IMR-90 (cell line): Measurements from ENCODE around the gene CCDC92. TPM values are rescaled to one million over a fixed set of nuclear protein-coding genes. Genes with fewer than 3 reads are reported as not detected.

Experiments used
- ATAC-seq: fragments of 200-7000 bp; cut with Tn5 transposase; 2 replicates; pipeline ENCODE4 v1.9.1; 2020; ENCODE audit warnings: low read depth, mild to moderate bottlenecking, moderate library complexity
- BruUV-seq: library from RNA; stranded (reverse); fragments of 400-500 nt; replicated peaks from 2 replicates; lab custom pipeline; 2021; lab: Mats Ljungman, UMichigan
- CTCF ChIA-PET: fragments of 300-600 bp; formaldehyde crosslinking; extraction: SDS; loops from one replicate; lab custom pipeline; 2021; ENCODE audit warnings: antibody characterized with exemption; lab: Yijun Ruan, JAX
- POLR2A ChIA-PET: fragments of 300-600 bp; sonication (Branson Sonifier 250); formaldehyde crosslinking; loops from one replicate; lab custom pipeline; 2022; ENCODE audit warnings: antibody characterized with exemption; ENCODE audit not compliant: unreplicated experiment; lab: Charles Lee
- DNase-seq: peaks from one replicate; pipeline ENCODE4 v3.0.0; 2013
- H2AFZ ChIP-seq: replicated peaks from 2 replicates; pipeline ENCODE3; 2013; ENCODE audit warnings: low read length, mild to moderate bottlenecking; ENCODE audit not compliant: poor library complexity
- H2AK5ac ChIP-seq: 2 replicates; pipeline ENCODE4 v1.6.1; 2013; ENCODE audit warnings: low read depth, low read length, inconsistent platforms
- H2AK9ac ChIP-seq: replicated peaks from 2 replicates; pipeline ENCODE3; 2013; ENCODE audit warnings: mild to moderate bottlenecking, low read depth, low read length, moderate library complexity; ENCODE audit not compliant: poor library complexity
- H2BK120ac ChIP-seq: 2 replicates; pipeline ENCODE4 v1.6.1; 2013; ENCODE audit warnings: low read depth, low read length, inconsistent platforms
- H2BK15ac ChIP-seq: 3 replicates; pipeline ENCODE4 v1.6.1; 2013; ENCODE audit warnings: low read depth, low read length, inconsistent platforms
- H2BK20ac ChIP-seq: 2 replicates; pipeline ENCODE4 v1.6.1; 2013; ENCODE audit warnings: low read depth, mild to moderate bottlenecking, inconsistent platforms, low read length, moderate library complexity
- H2BK5ac ChIP-seq: 2 replicates; pipeline ENCODE4 v1.6.1; 2013; ENCODE audit warnings: mild to moderate bottlenecking, low read depth, low read length, inconsistent platforms; ENCODE audit not compliant: poor library complexity, severe bottlenecking
- H3K14ac ChIP-seq: replicated peaks from 2 replicates; pipeline ENCODE4 v1.6.1; 2013; ENCODE audit warnings: low read depth, low read length, inconsistent platforms
- H3K18ac ChIP-seq: 2 replicates; pipeline ENCODE4 v1.6.1; 2013; ENCODE audit warnings: low read depth, low read length, control low read depth
- H3K23ac ChIP-seq: 2 replicates; pipeline ENCODE4 v1.6.1; 2013; ENCODE audit warnings: low read depth, low read length, inconsistent platforms
- H3K27ac ChIP-seq: 2 replicates; pipeline ENCODE4 v1.5.1; 2013; ENCODE audit warnings: mild to moderate bottlenecking, control low read depth, low read length; ENCODE audit not compliant: insufficient read depth
- H3K27me3 ChIP-seq: 2 replicates; pipeline ENCODE4 v1.6.1; 2013; ENCODE audit warnings: low read length; ENCODE audit not compliant: control insufficient read depth, insufficient read depth
- H3K36me3 ChIP-seq: 2 replicates; pipeline ENCODE4 v1.6.1; 2013; ENCODE audit warnings: low read length, mixed read lengths; ENCODE audit not compliant: control insufficient read depth, insufficient read depth
- H3K4ac ChIP-seq: 2 replicates; pipeline ENCODE4 v1.6.1; 2013; ENCODE audit warnings: low read depth, low read length, inconsistent platforms
- H3K4me1 ChIP-seq: 2 replicates; pipeline ENCODE4 v1.6.1; 2013; ENCODE audit warnings: low read length, mixed read lengths; ENCODE audit not compliant: control insufficient read depth, insufficient read depth
- H3K4me2 ChIP-seq: 2 replicates; pipeline ENCODE4 v1.6.1; 2013; ENCODE audit warnings: low read depth, mild to moderate bottlenecking, control low read depth, low read length, moderate library complexity
- H3K4me3 ChIP-seq: 2 replicates; pipeline ENCODE4 v1.5.1; 2013; ENCODE audit warnings: low read depth, mild to moderate bottlenecking, control low read depth, low read length, moderate library complexity; ENCODE audit not compliant: insufficient read depth
- H3K56ac ChIP-seq: 2 replicates; pipeline ENCODE4 v1.6.1; 2013; ENCODE audit warnings: low read length, inconsistent platforms; ENCODE audit not compliant: insufficient read depth; ENCODE audit errors: extremely low read depth
- H3K79me1 ChIP-seq, 2 experiments: 2 replicates each; pipeline ENCODE4 v1.6.1; 2013; ENCODE audit warnings: low read length in 2 of 2, inconsistent platforms in 1 of 2, low read depth in 1 of 2
- H3K9ac ChIP-seq: 2 replicates; pipeline ENCODE4 v1.6.1; 2013; ENCODE audit warnings: low read depth, low read length, control low read depth
- H3K9me1 ChIP-seq: 2 replicates; pipeline ENCODE4 v1.6.1; 2013; ENCODE audit warnings: low read length, inconsistent platforms; ENCODE audit not compliant: insufficient read depth
- H3K9me3 ChIP-seq: 2 replicates; pipeline ENCODE4 v1.6.1; 2013; ENCODE audit warnings: low read length; ENCODE audit not compliant: control insufficient read depth, insufficient read depth
- H4K20me1 ChIP-seq: 2 replicates; pipeline ENCODE4 v1.6.1; 2013; ENCODE audit warnings: low read length, inconsistent platforms; ENCODE audit not compliant: insufficient read depth
- H4K5ac ChIP-seq: 2 replicates; pipeline ENCODE4 v1.6.1; 2013; ENCODE audit warnings: mild to moderate bottlenecking, low read depth, low read length, control low read depth
- H4K8ac ChIP-seq, 2 experiments: 2 replicates each; pipeline ENCODE4 v1.6.1; 2013; ENCODE audit warnings: low read depth in 2 of 2, low read length in 2 of 2, control low read depth in 1 of 2, inconsistent platforms in 1 of 2
- H4K91ac ChIP-seq: 2 replicates; pipeline ENCODE4 v1.6.1; 2013; ENCODE audit warnings: low read depth, low read length, inconsistent platforms; ENCODE audit not compliant: insufficient read depth
- BHLHE40 ChIP-seq: fragments of 150-350 bp; IDR thresholded peaks from 2 replicates; pipeline ENCODE4 v1.6.1; 2016; ENCODE audit warnings: mild to moderate bottlenecking, low read depth, low read length
- CEBPB ChIP-seq: IDR thresholded peaks from 2 replicates; pipeline ENCODE4 v1.6.1; 2012; ENCODE audit warnings: low read depth, low read length, improper control_type of control experiment
- CHD1 ChIP-seq: IDR thresholded peaks from 2 replicates; pipeline ENCODE4 v1.6.1; 2012; ENCODE audit warnings: low read depth, low read length, improper control_type of control experiment
- FOS ChIP-seq: fragments of 150-350 bp; IDR thresholded peaks from 2 replicates; pipeline ENCODE4 v1.6.1; 2016; ENCODE audit warnings: low read depth, low read length
- MAFK ChIP-seq: IDR thresholded peaks from 2 replicates; pipeline ENCODE4 v1.6.1; 2012; ENCODE audit warnings: low read depth, low read length, improper control_type of control experiment
- MAZ ChIP-seq: IDR thresholded peaks from 2 replicates; pipeline ENCODE4 v1.6.1; 2012; ENCODE audit warnings: low read depth, mild to moderate bottlenecking, low read length, improper control_type of control experiment, moderate library complexity, borderline replicate concordance
- MXI1 ChIP-seq: IDR thresholded peaks from 2 replicates; pipeline ENCODE4 v1.6.1; 2012; ENCODE audit warnings: low read depth, mild to moderate bottlenecking, low read length, moderate library complexity, borderline replicate concordance
- NFE2L2 ChIP-seq: fragments of 150-350 bp; IDR thresholded peaks from 2 replicates; pipeline ENCODE4 v1.6.1; 2016; ENCODE audit warnings: low read depth, mild to moderate bottlenecking, low read length
- POLR2A ChIP-seq: IDR thresholded peaks from 2 replicates; pipeline ENCODE4 v1.6.1; 2012; ENCODE audit warnings: mild to moderate bottlenecking, low read depth, low read length
- RAD21 ChIP-seq: IDR thresholded peaks from 2 replicates; pipeline ENCODE4 v1.6.1; 2012; ENCODE audit warnings: low read length, improper control_type of control experiment
- RCOR1 ChIP-seq: IDR thresholded peaks from 2 replicates; pipeline ENCODE4 v1.6.1; 2012; ENCODE audit warnings: mild to moderate bottlenecking, low read length, improper control_type of control experiment; ENCODE audit not compliant: insufficient replicate concordance
- RFX5 ChIP-seq: IDR thresholded peaks from 2 replicates; pipeline ENCODE4 v1.8.0; 2012; ENCODE audit warnings: low read depth, mild to moderate bottlenecking, low read length, moderate library complexity
- SMC3 ChIP-seq: fragments of 150-350 bp; IDR thresholded peaks from 2 replicates; pipeline ENCODE4 v1.6.1; 2016; ENCODE audit warnings: low read depth, mild to moderate bottlenecking, antibody characterized with exemption, low read length, moderate library complexity
- WGBS, 2 experiments: methylation state at CpG; one replicate each; pipeline versions ENCODE4 v1.1.5 to v1.1.7; 2013; ENCODE audit warnings: missing lambda C conversion rate in 2 of 2; ENCODE audit not compliant: insufficient read length in 1 of 2; ENCODE audit errors: extremely low coverage in 2 of 2; 5-methylcytosine and 5-hydroxymethylcytosine counted together
- dilution Hi-C: fragments of 300-500 bp; cut with HindIII; formaldehyde crosslinking; loops from one replicate; pipeline ENCODE4 v1.14.3; 2018; ENCODE audit warnings: low sequenced_read_pairs; ENCODE audit not compliant: unreplicated experiment
- in situ Hi-C: fragments of 300-500 bp; cut with MboI; formaldehyde crosslinking; loops from 3 replicates; pipeline ENCODE4 v1.14.3; 2019; ENCODE audit warnings: low sequenced_read_pairs, inconsistent platforms, mixed read lengths
- intact Hi-C: fragments of 100-400 bp; cut with micrococcal nuclease; formaldehyde crosslinking; loops from 2 replicates; pipeline ENCODE4 v1.10.0; 2022
- polyA plus RNA-seq, 3 experiments: library from polyadenylated mRNA; depleted of rRNA; stranded (reverse); fragments of >200 nt; gene quantifications; 2 replicates each; pipeline ENCODE4 v1.2.3, GENCODE V29; 2012; ENCODE audit warnings: low replicate concordance in 1 of 3
- total RNA-seq: library from RNA; depleted of rRNA; stranded (reverse); fragments of >200 nt; gene quantifications from 2 replicates; pipeline ENCODE4 v1.2.3, GENCODE V29; 2012
- TF ChIP-seq, protein P1 (sequence below): fragments of 150-350 bp; IDR thresholded peaks from 2 replicates; pipeline ENCODE4 v1.6.1; 2016; ENCODE audit warnings: low read depth, mild to moderate bottlenecking, low read length, moderate library complexity, borderline replicate concordance
- TF ChIP-seq, protein P2 (sequence below): fragments of 150-350 bp; IDR thresholded peaks from 2 replicates; pipeline ENCODE4 v1.6.1; 2017; ENCODE audit warnings: mild to moderate bottlenecking, antibody characterized with exemption, low read length, low read depth
- TF ChIP-seq, protein P3 (sequence below): conservative IDR thresholded peaks from 2 replicates; pipeline ENCODE4 v1.5.1; 2012; ENCODE audit warnings: mild to moderate bottlenecking, low read depth, low read length, improper control_type of control experiment

The CCDC92 gene
- total and polyA plus RNA-seq, 2 of the 4 experiments (the other 2 are of a cell fraction), result 5.7 to 55.5 TPM

DNA sequence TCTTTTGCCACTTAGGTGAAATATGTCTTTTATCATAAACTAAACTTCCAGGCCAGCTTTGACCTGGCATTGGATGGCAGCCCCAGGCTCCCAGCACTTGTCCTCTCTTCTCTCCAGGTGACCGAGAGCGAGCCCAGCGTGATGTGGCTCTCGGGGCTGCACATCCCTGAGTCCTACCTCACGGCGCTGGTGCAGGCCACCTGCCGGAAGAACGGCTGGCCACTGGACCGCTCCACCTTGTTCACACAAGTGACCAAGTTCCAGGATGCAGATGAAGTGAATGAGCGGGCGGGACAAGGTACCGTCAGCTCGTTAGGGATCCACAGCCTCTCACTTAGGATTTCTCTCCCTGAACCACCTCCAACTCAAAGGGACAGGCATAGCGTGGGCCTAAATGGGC lies 39.4 kb downstream of the CCDC92 start:
- H2BK120ac ChIP-seq, result no peak overlapping the region
- no peaks in the 10 kb centered on the region for H3K27me3 ChIP-seq
- H3K4me3 ChIP-seq, result no peak overlapping the region
- no peaks in the 10 kb centered on the region for H4K20me1 ChIP-seq
- dilution Hi-C loops, result no loop called here
- H2AK9ac ChIP-seq, result no peak overlapping the region
- no peak for ATAC-seq
- no peak overlapping the region for H2AFZ ChIP-seq
- no peak overlapping the region for H3K56ac ChIP-seq
- no peak overlapping the region for H4K91ac ChIP-seq
- CTCF ChIA-PET, result no interaction called here
- peaks cover 0 to 3% of the 10 kb centered on the region in 2 experiments; a peak in 1 of 4 replicates for H3K79me1 ChIP-seq
- no peak for TF ChIP-seq MAFK
- TF ChIP-seq RCOR1, result no peak
- TF ChIP-seq RFX5, result no peak
- no peak for TF ChIP-seq RAD21
- no peak for TF ChIP-seq POLR2A
- TF ChIP-seq, protein P1, sequence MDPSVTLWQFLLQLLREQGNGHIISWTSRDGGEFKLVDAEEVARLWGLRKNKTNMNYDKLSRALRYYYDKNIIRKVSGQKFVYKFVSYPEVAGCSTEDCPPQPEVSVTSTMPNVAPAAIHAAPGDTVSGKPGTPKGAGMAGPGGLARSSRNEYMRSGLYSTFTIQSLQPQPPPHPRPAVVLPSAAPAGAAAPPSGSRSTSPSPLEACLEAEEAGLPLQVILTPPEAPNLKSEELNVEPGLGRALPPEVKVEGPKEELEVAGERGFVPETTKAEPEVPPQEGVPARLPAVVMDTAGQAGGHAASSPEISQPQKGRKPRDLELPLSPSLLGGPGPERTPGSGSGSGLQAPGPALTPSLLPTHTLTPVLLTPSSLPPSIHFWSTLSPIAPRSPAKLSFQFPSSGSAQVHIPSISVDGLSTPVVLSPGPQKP, result no peak
- no peak for TF ChIP-seq MXI1
- TF ChIP-seq CHD1, result no peak
- no peak for TF ChIP-seq NFE2L2
- no peak for TF ChIP-seq BHLHE40
- no peak for TF ChIP-seq MAZ
- no peak for TF ChIP-seq SMC3
- no peak for TF ChIP-seq FOS
- no peak for TF ChIP-seq CEBPB
- TF ChIP-seq, protein P2, sequence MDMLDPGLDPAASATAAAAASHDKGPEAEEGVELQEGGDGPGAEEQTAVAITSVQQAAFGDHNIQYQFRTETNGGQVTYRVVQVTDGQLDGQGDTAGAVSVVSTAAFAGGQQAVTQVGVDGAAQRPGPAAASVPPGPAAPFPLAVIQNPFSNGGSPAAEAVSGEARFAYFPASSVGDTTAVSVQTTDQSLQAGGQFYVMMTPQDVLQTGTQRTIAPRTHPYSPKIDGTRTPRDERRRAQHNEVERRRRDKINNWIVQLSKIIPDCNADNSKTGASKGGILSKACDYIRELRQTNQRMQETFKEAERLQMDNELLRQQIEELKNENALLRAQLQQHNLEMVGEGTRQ, result no peak
- TF ChIP-seq, protein P3, sequence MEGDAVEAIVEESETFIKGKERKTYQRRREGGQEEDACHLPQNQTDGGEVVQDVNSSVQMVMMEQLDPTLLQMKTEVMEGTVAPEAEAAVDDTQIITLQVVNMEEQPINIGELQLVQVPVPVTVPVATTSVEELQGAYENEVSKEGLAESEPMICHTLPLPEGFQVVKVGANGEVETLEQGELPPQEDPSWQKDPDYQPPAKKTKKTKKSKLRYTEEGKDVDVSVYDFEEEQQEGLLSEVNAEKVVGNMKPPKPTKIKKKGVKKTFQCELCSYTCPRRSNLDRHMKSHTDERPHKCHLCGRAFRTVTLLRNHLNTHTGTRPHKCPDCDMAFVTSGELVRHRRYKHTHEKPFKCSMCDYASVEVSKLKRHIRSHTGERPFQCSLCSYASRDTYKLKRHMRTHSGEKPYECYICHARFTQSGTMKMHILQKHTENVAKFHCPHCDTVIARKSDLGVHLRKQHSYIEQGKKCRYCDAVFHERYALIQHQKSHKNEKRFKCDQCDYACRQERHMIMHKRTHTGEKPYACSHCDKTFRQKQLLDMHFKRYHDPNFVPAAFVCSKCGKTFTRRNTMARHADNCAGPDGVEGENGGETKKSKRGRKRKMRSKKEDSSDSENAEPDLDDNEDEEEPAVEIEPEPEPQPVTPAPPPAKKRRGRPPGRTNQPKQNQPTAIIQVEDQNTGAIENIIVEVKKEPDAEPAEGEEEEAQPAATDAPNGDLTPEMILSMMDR, result no peak
- H4K8ac ChIP-seq, result no peak overlapping the region
- H3K9me1 ChIP-seq, result no peaks in the 10 kb centered on the region; the same call in 1 of the 2 replicates
- no peak overlapping the region for H3K18ac ChIP-seq
- no peak overlapping the region for H3K23ac ChIP-seq
- 87% methylated on average over 5 of the region's 14 CpGs; no CpG with 5 or more reads in 1 of the 2 experiments for WGBS, 2 experiments
- POLR2A ChIA-PET, result no interaction called here
- no peak overlapping the region for H4K5ac ChIP-seq
- no TSS peak for BruUV-seq
- no peaks in the 10 kb centered on the region; the same call in 1 of the 2 replicates for H3K9me3 ChIP-seq
- in situ Hi-C loops, result no loop called here
- peaks cover 20% of the 10 kb centered on the region; the same call in 1 of the 2 replicates for H3K36me3 ChIP-seq
- H2BK20ac ChIP-seq, result no peak overlapping the region
- peaks cover 3% of the 10 kb centered on the region for H3K4me1 ChIP-seq
- no peak overlapping the region for H2BK15ac ChIP-seq
- H3K9ac ChIP-seq, result no peak overlapping the region
- H2BK5ac ChIP-seq, result no peak overlapping the region
- H2AK5ac ChIP-seq, result no peak overlapping the region
- no peak overlapping the region for H3K27ac ChIP-seq
- DNase-seq, result no peak
- H3K4me2 ChIP-seq, result no peak overlapping the region
- intact Hi-C loops, result no loop called here
- no peak overlapping the region for H3K14ac ChIP-seq
- no peak overlapping the region for H3K4ac ChIP-seq
